DMS 273 treated with DMSO at 0.1 percent for 48 hours (cell line): ENCODE results near the gene CYTH3.
"Not testable (repeated sequence)": the region's sequence is repeated elsewhere in the genome, so short reads cannot be mapped to it uniquely, and the experiment has no call there.

Experiments used
- DNase-seq: peaks from one replicate; lab custom pipeline; 2025; lab: John Stamatoyannopoulos, UW

Gene CYTH3

DNA sequence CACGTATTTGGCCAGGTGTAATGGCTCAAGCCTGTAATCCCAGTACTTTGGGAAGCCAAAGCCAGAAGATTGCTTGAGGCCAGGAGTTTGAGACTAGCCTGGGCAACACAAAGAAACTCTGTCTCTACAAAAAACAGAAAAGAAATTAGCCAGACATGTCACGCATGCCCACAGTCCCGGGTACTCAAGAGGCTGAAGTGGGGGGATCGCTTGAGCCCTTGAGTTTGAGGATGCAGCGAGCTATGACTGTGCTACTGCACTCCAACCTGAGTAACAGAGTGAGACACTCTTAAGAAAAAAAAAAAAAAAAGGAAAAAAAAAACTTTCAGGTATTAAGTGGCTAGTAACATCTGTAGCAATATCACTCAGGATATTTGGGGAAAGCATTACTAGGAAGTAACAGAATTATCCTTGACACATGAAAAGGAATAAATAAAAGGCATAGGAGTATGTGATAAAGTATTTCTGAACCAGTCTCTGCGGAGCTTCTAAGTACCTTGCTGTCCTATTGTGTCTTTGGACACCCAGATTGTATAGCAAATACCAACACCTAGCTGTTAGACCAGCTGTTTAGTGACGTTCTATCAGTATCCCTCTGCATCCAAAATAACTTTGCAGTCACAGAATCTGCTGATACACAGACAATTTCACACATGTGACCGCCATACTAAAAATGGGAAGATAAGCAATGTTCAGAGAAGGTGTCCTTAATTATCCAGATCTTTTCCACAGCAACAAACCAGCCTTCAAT is 74.4 kb downstream of the CYTH3 start:
- no peak for DNase-seq

- no peak for DNase-seq
Observed at GRCh38 chr7:6193709-6194108, 78.7 kb downstream of the CYTH3 start.

DNA sequence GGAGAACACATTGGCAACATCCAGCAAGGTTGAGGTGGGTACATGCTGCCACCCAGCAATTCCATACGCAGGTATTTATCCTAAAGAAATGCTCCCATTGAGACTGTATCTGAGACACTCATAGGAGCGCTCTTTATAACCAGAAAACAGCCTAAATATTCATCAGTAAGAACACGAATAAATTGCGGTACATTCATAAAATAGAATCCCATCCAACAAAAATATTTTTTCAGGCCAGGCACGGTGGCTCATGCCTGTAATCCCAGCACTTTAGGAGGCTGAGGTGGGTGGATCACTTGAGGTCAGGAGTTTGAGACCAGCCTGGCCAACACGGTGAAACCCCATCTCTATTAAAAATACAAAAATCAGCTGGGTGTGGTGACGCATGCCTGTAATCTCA is 81.9 kb downstream of the CYTH3 start:
- DNase-seq, result not testable (repeated sequence)

GRCh38 chr7:6188389-6188788 is 84.0 kb downstream of the CYTH3 start:
- DNase-seq, result no peak

- no peak for DNase-seq
Observed at GRCh38 chr7:6186577-6186976, 85.8 kb downstream of the CYTH3 start.

DNA sequence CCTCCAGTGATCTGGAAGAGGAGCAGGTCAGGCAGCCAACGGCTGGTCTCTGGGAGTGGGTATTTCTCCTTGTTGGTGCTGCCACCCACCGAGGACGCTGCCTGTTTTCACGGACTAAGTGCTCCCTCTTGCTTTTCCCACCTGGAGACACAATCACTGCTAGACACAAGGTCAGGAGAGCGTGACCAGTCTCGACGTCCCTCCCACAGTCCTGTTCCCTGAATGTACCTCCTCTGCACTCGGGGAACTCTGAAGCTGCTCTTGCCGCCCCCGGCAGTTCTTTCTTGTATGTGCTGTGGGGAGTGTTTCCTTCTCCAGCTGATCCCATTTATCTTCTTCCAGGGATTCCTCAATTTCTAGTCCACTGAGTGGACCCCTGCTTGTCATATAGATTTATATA is 89.4 kb downstream of the CYTH3 start:
- DNase-seq, result no peak

DNA sequence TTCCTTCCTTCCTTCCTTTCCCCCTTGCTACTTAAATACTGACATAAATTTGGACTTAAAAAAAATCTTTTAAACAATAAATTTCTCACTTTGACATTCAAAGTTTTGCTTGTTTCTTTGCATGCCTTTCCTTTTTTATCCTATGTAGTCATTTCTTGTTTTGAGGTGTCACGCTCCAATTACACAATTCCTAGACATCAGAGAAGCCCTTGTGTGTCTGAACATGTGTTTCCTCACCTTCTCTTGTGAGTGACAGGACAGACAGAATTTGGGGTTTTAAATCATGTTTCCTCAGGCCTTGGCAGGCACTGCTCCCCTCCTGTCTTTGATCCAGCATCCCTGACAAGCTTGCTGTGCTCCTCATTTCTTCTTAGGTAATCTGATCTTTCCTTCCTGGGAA is 91.3 kb downstream of the CYTH3 start:
- DNase-seq, result no peak

- DNase-seq, result no peak
Observed at GRCh38 chr7:6180344-6180725, 92.1 kb downstream of the CYTH3 start.

GRCh38 chr7:6179620-6180343 is 92.6 kb downstream of the CYTH3 start:
- DNase-seq, result no peak

- no peak for DNase-seq
Observed at GRCh38 chr7:6178298-6179029, 94.0 kb downstream of the CYTH3 start.

GRCh38 chr7:6175645-6176044 is 96.8 kb downstream of the CYTH3 start:
- no peak for DNase-seq

DNA sequence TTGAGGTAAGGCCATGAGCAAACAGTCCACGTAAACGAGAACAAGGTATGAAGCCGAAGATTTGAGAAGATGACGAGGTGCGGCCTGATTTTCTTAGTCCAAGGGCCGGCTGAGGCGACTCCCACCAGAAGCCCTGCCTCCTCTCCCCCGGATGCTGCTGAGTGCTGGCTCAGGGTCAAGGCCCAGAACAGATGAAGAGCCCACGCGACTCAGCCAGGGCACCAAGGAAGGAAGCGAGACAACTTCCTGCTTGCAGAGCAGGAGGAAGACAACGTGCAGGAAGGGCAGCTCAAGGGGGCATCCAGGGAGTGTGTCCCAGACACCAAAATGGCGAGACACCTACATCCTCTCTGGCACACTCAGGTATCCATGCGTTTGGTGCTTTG is 99.5 kb downstream of the CYTH3 start:
- DNase-seq, result no peak

GRCh38 chr7:6172224-6172909 is 100.1 kb downstream of the CYTH3 start:
- DNase-seq, result no peak

DNA sequence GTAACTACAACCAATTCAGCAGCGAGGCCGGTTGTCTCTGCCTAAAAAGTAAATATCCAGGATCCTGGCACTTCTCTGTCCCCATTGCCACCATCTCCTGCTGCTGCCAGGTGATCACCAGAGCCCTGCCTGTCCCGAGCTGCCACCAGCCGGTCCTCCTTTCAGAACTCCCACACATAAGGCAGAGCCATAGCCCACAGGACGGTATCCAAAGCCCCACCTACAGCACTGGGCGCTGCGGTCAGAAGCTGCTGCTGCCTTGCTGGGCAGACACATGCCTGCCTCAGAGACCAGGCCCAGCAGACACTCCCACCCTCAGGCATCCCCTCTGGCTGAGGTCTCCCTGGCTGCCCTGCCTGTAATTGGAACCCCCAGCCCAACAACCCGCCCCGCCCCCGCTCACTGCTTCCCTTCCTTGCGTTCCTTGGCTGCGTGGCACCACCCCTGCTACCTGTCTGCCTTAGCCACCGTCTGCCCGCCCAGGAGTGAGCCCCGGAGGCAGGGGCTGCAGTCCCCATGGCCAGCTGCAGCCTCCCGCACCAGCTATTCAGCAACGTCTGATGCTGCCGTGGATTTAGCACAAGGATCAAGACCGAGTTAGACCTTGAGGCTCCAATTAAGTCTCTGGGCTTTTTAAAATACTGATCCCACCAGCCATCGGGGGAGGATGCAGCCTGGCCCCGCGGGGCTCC is 100.7 kb downstream of the CYTH3 start:
- DNase-seq, result no peak

DNA sequence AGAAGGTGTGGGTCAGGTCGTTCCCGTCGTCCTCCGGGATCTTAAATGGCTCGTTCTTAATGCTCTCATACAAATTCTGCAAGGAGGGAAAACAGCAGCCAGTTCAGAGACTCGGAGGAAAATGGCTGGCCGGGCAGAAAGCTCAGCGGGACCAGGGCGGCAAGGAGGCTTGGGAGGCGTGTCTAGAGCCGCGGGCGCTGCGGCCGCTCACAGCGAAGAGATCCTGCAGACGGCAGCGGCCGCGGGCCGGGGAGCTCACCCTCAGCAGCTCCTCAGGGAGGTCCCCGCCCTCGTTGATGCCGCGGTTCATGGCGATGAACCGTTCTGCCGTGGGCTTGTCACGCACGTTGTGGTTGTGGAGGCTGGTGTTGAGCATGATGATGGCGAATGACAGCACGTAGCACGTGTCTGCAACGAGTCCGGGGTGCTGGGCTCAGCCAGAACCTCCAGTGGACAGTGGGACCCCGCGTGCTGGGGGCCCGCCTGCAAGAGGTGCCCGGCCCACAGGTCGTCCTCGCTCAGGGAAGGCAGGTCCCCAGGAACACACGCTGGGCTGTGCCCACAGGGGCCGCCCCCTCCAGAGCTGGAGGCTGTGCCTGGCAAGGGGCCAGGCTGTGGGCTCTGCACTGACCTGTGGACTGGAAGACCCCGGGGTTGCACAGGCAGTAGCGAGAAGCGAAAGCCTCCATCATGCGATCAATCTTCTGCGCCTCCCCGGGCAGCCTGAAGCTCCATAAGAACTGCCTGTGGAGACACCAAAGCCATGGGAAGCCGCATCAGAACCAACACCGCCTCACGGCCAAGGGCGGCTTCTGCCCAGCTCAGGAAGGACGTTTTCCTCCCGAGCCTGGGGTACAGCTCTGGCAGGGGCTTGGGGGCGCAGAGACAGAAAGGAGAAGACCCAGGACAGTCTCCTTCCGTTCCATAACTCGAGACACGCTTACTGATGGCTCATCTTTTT is 101.6 kb downstream of the CYTH3 start:
- no peak for DNase-seq

- no peak for DNase-seq
Observed at GRCh38 chr7:6169805-6170520, 102.5 kb downstream of the CYTH3 start.

GRCh38 chr7:6168477-6168868 is 104.0 kb downstream of the CYTH3 start:
- no peak for DNase-seq

GRCh38 chr7:6167587-6168476 is 104.6 kb downstream of the CYTH3 start:
- DNase-seq, result no peak

- no peak for DNase-seq
Observed at GRCh38 chr7:6167004-6167551, 105.3 kb downstream of the CYTH3 start.
